ENCODE measurements around the gene UBE2Z.

DNA sequence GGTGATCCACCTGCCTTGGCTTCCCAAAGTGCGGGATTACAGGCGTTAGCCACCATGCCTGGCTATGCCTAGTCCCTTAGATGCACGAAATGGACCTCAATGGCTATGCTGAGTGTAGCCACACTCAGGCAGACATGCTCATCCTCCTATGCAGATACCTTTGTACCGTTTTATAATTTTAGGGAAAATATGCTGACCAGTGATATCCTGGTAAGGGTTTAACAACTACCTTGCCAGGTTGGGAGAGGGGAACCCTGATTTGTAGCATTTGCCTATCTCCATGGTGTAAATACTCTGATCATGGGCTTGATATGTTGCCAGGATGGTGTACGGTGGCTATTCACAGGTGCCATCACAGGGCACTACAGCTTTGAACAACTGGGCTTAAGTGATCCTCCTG is 43.4 kb downstream of the UBE2Z start:
- TF ChIP-seq, protein P1, sequence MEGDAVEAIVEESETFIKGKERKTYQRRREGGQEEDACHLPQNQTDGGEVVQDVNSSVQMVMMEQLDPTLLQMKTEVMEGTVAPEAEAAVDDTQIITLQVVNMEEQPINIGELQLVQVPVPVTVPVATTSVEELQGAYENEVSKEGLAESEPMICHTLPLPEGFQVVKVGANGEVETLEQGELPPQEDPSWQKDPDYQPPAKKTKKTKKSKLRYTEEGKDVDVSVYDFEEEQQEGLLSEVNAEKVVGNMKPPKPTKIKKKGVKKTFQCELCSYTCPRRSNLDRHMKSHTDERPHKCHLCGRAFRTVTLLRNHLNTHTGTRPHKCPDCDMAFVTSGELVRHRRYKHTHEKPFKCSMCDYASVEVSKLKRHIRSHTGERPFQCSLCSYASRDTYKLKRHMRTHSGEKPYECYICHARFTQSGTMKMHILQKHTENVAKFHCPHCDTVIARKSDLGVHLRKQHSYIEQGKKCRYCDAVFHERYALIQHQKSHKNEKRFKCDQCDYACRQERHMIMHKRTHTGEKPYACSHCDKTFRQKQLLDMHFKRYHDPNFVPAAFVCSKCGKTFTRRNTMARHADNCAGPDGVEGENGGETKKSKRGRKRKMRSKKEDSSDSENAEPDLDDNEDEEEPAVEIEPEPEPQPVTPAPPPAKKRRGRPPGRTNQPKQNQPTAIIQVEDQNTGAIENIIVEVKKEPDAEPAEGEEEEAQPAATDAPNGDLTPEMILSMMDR (IDR thresholded peaks at IDR 0.05): no peak
- no peak for TF ChIP-seq EZH2 (IDR thresholded peaks at IDR 0.05; ENCODE audit: borderline replicate concordance, insufficient read depth, low read depth, low read length, poor library complexity, severe bottlenecking)

All from B cell (primary cell).